IMR-90 (cell line): ENCODE results near the gene NRIP3.

Experiments used
- CEBPB ChIP-seq: IDR thresholded peaks from 2 replicates; pipeline ENCODE4 v1.6.1; 2012; ENCODE audit warnings: low read depth, low read length, improper control_type of control experiment
- MAFK ChIP-seq: IDR thresholded peaks from 2 replicates; pipeline ENCODE4 v1.6.1; 2012; ENCODE audit warnings: low read depth, low read length, improper control_type of control experiment
- NFE2L2 ChIP-seq: fragments of 150-350 bp; IDR thresholded peaks from 2 replicates; pipeline ENCODE4 v1.6.1; 2016; ENCODE audit warnings: low read depth, mild to moderate bottlenecking, low read length
- POLR2A ChIP-seq: IDR thresholded peaks from 2 replicates; pipeline ENCODE4 v1.6.1; 2012; ENCODE audit warnings: mild to moderate bottlenecking, low read depth, low read length
- SMC3 ChIP-seq: fragments of 150-350 bp; IDR thresholded peaks from 2 replicates; pipeline ENCODE4 v1.6.1; 2016; ENCODE audit warnings: low read depth, mild to moderate bottlenecking, antibody characterized with exemption, low read length, moderate library complexity
- TF ChIP-seq, protein P1 (sequence below): conservative IDR thresholded peaks from 2 replicates; pipeline ENCODE4 v1.5.1; 2012; ENCODE audit warnings: mild to moderate bottlenecking, low read depth, low read length, improper control_type of control experiment

- TF ChIP-seq, protein P1, sequence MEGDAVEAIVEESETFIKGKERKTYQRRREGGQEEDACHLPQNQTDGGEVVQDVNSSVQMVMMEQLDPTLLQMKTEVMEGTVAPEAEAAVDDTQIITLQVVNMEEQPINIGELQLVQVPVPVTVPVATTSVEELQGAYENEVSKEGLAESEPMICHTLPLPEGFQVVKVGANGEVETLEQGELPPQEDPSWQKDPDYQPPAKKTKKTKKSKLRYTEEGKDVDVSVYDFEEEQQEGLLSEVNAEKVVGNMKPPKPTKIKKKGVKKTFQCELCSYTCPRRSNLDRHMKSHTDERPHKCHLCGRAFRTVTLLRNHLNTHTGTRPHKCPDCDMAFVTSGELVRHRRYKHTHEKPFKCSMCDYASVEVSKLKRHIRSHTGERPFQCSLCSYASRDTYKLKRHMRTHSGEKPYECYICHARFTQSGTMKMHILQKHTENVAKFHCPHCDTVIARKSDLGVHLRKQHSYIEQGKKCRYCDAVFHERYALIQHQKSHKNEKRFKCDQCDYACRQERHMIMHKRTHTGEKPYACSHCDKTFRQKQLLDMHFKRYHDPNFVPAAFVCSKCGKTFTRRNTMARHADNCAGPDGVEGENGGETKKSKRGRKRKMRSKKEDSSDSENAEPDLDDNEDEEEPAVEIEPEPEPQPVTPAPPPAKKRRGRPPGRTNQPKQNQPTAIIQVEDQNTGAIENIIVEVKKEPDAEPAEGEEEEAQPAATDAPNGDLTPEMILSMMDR = no peak
- TF ChIP-seq MAFK = no peak
- no peak for TF ChIP-seq POLR2A
- TF ChIP-seq NFE2L2 = no peak
- TF ChIP-seq CEBPB = no peak
- no peak for TF ChIP-seq SMC3
Observed at GRCh38 chr11:8961401-8961800, 42.4 kb downstream of the NRIP3 start.
